ENCODE results near the gene PXN.
"Not testable (repeated sequence)": the region's sequence is repeated elsewhere in the genome, so short reads cannot be mapped to it uniquely, and the experiment has no call there.

PXN gene

DNA sequence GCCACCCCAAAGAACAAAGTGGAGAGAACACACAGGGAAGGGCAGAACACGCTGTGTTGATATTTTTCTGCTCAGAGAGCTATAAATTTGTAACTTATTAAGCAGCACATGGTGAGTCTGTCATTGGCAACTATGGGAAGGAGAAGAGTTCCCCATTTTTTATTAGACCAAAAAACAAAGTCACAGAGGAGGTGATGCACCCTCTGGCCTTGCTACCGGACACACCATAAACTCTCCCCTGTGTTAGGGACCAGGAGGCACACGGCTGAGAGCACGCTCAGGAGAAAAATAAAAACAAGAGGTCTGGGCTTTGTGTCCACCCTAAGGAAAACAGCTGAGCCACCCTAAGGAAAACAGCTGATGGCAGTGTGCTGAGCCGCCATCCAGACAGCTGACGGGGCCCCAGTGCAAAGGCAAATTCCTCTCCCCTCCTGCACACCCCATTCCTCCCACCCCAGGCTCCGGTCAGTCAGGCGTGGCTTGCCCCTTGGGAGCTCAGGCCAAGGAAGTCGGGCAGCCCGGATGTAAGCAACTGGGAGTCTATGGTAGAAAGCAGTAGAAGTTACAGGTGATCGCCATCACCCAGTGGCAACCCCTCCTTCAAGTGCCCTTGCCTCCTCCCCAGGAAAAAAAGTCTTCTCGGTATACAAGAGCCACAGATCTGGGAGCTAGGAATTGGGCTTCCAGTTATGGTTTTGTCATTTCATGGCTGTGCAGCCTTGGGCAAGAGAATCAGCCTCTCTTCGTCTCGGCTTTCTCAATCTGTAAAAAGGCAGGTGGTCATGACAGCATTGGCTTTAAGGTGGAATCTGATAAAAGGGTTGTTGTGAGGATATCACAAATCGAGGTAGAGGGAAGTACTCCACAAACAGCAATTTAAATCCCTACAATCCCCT lies 2.4 kb downstream of the PXN start:
- peak in 4 of 14 donors; percentile 14 to 29 (median 16) for DNase-seq

DNA sequence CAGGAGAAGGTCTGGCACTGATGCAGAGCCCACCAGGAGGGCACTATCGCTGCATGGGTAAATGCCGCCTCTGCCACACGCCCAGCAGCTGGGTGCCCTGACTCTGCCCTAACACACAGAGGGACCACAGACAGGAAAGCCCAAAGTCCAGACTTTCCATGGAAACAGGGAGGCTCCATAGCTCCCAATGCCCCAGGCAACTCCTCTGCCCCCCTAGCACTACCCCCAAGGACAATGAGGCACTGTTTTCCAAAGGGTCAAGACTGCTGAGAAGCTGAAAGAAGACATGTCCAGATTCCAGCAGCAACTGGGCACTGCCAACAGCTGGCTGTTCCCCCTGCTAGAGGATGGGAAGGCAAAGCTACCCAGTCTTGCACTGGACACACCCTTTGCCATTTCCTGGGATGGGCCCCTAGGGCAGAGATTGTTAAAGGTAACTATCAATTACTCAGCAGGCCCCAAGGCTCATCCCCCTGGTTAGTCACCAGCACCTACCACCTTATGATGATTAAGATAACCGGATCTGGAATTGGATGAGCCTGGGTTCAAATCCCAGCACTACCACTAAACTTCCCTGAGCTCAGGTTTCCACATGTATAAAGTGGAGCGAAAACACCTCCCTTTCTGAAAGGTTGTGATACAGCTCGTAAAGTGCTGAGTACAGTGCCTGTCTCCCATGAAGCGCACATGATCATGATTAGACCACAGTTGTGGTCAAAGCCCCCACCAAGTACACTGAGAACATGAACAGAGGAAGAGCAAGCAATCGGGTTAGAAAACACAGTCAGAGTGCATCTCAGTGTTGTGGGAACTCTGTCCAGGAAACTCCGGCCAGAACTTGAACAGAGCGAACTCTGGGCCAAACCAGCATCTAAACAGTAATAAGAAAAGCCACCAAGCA lies 3.3 kb downstream of the PXN start:
- DNase-seq: peak in 6 of 14 donors; percentile 15 to 40 (median 32)

- DNase-seq: no peak
These were observed 4.9 kb downstream of the PXN start for GRCh38 chr12:120260607-120261006.

- DNase-seq: no peak
These were observed 5.9 kb downstream of the PXN start for GRCh38 chr12:120259418-120260202.

DNA sequence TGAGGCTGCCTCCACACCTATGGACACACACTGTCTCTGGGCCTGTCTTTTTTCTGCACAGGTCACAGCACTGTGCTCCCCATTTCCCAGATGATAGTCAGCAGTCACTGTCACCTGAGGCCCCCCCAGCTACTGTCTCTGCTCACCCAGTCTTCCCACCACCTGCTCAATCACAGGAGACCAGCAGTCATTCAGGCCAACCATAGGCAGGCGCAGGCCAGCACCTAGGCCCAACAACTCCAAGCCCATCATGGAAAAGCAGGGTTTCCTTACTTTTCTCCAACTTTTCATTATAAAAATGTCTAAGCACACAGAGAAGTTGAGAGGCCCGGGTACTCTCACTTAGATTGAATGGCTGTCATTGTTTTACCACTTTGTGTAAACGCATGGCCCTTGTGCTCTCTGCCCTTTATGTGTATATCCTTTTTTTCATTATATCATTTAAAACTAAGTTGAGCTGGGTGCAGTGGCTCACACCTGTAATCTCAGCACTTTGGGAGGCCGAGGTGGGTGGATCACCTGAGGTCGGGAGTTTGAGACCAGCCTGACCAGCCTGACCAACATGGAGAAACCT lies 7.1 kb downstream of the PXN start:
- DNase-seq: no peak

DNA sequence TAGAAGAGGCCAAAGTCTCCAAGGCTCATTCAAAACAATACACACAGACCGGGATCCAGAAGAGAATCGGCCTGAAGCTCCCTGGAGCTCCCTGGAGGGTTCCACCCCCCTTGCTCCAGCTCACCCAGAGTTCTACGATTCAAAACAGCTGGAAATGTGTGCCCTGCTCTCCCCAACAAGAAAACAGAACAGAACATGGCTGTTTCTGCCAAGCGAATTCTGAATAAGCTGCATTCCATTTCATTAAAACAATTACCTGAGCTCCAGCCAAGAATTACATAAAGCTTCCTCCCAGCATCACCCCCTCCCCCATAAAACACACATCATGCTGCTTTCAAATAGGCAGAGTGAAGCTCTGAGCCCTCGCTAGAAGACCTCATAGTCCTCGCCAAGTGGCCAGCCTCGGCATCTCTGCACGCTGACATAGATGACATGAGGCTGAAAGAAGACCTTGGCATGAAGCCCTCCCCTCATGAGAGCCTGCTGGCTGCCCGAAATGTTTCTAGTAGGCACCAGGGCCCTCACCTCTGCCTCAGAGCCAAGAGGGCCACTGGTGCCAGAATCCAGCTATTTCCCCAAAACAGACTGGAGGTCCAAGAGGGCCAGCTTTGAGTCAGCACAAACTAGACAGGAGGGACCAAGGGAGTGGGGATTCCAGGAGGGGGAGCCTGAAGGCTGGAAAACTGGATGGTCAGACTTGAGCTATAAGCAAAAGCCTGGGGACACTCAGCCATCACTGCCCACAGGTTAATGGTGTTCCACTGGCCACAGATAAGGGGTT lies 8.3 kb downstream of the PXN start:
- DNase-seq: peak in 9 of 14 donors; percentile 23 to 81 (median 26)

GRCh38 chr12:120254809-120255208 lies 10.7 kb downstream of the PXN start:
- no peak for DNase-seq

GRCh38 chr12:120253313-120253712 lies 12.2 kb downstream of the PXN start:
- not testable (repeated sequence) for DNase-seq

DNA sequence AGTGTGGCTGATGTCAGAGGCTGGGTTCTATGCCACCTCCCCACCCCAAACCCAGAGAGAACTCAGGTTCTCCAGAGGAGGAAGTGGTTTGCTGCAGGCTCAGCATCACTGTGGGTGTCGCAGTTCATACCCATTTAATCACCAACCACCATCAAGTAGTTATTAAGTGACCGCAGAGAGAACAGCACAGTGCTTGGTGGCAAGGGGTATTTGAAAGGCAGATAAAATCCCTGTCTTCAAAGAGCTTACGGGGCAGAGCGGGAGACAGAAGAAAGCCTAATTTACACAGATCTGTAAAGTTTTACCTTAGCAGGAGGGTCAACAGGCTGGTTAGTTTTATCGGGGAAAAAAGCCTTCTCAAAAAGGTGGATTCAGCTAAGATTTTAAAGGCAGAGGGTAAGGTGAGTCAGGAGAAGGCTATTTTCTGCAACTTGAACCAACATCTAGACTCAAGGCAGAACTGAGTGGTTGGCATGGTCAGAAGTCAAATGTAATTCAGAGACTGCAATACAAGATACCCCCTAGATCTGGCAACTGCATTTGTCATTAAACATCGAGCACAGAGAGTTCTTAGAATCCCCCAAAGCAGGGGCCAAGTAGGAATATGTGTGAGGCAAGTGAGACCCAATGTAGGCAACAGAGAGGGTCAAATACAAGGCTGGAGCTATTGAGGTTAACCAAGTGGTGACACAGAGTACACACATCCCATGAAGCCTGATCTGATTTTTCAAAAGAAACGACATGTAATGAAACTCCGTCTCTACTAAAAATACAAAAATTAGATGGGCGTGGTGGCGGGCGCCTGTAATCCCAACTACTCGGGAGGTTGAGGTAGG lies 13.2 kb downstream of the PXN start:
- DNase-seq: no peak

- not testable (repeated sequence) for DNase-seq
These were observed 14.0 kb downstream of the PXN start for GRCh38 chr12:120251364-120252070.

DNA sequence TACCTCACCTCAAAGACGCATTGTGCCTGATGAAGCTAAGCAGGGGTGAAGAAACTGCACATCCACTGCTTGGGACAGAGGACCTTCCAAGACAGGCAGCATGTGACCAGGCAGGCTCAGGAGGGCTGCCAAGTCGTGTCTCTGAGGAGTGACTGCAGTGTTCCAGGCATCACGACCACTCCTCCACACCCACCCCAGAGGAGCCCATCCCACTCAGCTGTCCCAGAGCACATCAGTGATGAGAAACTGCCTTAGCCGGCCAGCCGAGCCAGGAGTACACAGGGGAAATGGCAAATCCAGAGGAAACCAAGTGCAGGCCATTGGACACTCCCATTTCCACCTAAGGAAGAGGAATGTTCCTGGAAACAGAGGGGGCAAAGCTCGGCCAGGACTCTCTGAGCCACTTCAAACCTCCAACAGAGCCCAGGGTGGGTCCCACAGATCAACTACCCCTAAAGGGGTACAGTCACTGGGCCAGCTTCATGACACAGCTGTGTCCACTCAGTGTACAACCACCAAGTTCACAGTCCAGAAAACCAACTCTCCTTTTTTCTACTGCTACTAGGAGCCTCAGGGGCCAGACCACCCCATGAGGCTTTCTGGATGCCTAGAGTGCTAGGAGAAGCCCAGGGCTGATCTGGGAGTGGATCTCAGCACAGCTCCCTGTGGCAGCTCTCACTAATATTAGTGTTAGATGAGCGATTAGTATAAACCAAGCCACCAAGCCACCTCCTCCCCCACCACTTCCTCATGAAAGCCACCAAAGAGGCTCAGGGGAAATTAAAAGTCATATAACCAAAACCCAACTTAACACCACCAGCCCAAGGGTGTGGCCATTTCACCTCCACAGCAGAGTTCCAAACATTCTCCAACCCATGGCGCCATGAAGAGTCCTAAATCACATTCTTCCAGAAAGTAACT lies 15.4 kb downstream of the PXN start:
- DNase-seq: peak in 4 of 14 donors; percentile 8 to 43 (median 20)

GRCh38 chr12:120249266-120249874 lies 16.2 kb downstream of the PXN start:
- no peak for DNase-seq

- DNase-seq: no peak
These were observed 17.9 kb downstream of the PXN start for GRCh38 chr12:120247621-120248030.

GRCh38 chr12:120247183-120247582 lies 18.3 kb downstream of the PXN start:
- DNase-seq: no peak

DNA sequence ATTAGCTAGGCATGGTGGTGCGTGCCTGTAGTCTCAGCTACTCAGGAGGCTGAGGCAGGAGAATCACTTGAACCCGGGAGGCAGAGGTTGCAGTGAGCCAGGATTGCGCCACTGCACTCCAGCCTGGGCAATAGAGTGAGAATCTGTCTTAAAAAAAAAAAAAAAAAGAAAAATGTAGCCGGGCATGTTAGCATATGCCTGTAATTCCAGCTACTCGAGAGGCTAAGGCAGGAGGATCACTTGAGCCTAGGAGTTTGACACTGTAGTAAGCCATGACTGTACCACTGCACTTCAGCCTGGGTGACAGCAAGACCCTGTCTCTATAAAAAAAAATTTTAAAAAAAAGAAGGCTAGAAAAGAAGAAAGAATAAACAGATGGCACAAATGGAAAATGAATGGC lies 18.8 kb downstream of the PXN start:
- not testable (repeated sequence) for DNase-seq

DNA sequence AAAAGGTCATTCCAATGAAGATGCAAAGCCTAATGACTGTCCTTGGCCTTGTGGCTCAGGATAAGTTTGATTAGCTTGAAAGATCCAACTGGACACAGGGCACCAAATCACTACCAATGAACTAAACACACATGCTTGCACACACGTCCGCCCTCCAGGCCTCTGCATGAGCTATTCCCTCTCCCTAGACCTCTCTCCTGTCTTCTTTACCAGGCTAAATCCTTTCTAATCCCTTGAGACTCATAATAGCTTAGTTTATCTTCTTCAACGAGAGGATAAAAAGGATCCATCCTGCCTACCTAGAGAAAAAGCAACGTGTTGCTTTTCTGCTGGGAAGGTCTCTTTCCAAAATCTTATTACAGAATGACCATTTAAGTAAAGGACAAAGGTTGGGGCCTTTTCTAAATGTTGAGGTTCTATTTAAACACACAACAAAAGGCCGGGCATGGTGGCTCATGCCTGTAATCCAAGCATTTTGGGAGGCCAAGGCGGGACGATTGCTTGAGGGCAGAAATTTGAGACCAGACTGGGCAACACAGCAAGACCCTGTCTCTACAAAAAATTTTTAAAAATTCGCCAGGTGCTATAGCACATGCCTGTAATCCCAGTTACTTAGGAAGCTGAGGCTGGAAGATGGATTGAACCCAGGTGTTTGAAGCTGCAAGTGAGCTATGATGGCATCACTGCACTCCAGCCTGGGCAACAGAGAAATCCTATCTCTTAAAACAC lies 22.4 kb downstream of the PXN start:
- DNase-seq: no peak

DNA sequence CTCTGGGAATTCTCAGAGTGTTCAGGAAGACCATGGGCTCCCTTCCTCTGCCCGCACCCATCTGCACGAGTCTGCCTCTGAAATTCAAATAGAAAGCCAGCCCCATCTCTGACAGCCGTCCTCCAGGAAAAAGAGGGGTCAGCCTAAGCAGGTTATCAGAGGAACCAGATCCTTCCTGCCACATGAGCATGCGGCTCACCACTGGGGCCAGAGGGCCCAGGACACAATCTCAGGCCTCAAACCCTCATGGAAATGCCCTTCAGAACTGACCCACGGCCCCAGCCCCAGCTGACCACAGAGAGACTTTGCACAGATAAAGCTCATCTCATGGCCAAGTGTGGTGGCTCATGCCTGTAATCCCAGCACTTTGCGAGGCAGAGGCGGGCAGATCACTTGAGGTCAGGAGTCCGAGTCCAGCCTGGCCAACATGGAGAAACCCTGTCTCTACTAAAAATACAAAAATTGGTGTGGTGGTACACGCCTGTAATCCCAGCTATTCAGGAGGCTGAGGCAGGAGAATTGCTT lies 23.2 kb downstream of the PXN start:
- no peak for DNase-seq
